ENCODE results near the gene PDCD11.

- TF ChIP-seq POLR2A (IDR thresholded peaks at IDR 0.05; ENCODE audit: low read depth, low read length) (peak; percentile 95), PAX5 (IDR thresholded peaks at IDR 0.05; ENCODE audit: insufficient read depth, low read length, severe bottlenecking) (peak; percentile 19), POLR2AphosphoS5 (IDR thresholded peaks at IDR 0.05; ENCODE audit: low read depth, low read length) (peak; percentile 96), TAF1 (IDR thresholded peaks at IDR 0.05; ENCODE audit: low read depth, low read length) (peak; percentile 64), SPI1 (IDR thresholded peaks at IDR 0.05; ENCODE audit: low read depth, low read length) (peak; percentile 19; the same call in 1 of the 2 replicates), POU2F2 (IDR thresholded peaks at IDR 0.05; ENCODE audit: low read depth, low read length) (peak; percentile 11; the same call in 1 of the 2 replicates)
Observed at GRCh38 chr10:103396067-103396788, at the start of gene PDCD11, which contains the start of gene ATP5MK.

Measured in GM12891 (cell line).